SK-N-SH (cell line): ENCODE measurements around the gene FFAR2. TPM values are rescaled to one million over a fixed set of nuclear protein-coding genes. Genes with fewer than 3 reads are reported as not detected.

Experiments
- CTCF ChIA-PET: fragments of 300-600, 350-600 bp; formaldehyde crosslinking; extraction: SDS; loops from one replicate; lab custom pipeline; 2021; lab: Yijun Ruan, JAX
- POLR2A ChIA-PET: fragments of 350-600 bp; sonication (Branson Sonifier 250); formaldehyde crosslinking; extraction: SDS; loops from one replicate; lab custom pipeline; 2020; ENCODE audit warnings: antibody characterized with exemption, inconsistent platforms; lab: Yijun Ruan, JAX
- DNase-seq: peaks from one replicate; pipeline ENCODE4 v3.0.0; 2012
- H2AFZ ChIP-seq: fragments of 200-600 bp; sonication (generic); 2 replicates; pipeline ENCODE4 v1.8.1; 2016; ENCODE audit warnings: antibody characterized with exemption, mild to moderate bottlenecking, low read depth
- H3F3A ChIP-seq: fragments of 200-600 bp; sonication (generic); replicated peaks from 2 replicates; pipeline ENCODE3; 2016; ENCODE audit warnings: antibody characterized with exemption, mild to moderate bottlenecking; ENCODE audit not compliant: insufficient read depth
- H3K27ac ChIP-seq, 2 experiments: fragments of 200-500 bp in 1 of 2; fragments of 200-600 bp in 1 of 2; sonication (Bioruptor generic) in 1 of 2; sonication (generic), shearing (Covaris generic) in 1 of 2; 2 replicates each; pipeline versions ENCODE4 v1.5.1 to v1.6.1; 2014 to 2016; ENCODE audit warnings: low read depth in 2 of 2, inconsistent platforms in 1 of 2, low read length in 1 of 2, mild to moderate bottlenecking in 1 of 2, mixed read lengths in 1 of 2
- H3K27me3 ChIP-seq: fragments of 200-600 bp; sonication (generic), shearing (Covaris generic); 2 replicates; pipeline ENCODE4 v1.6.1; 2016; ENCODE audit warnings: mixed run types; ENCODE audit not compliant: insufficient read depth
- H3K36me3 ChIP-seq, 2 experiments: fragments of 200-500 bp in 1 of 2; fragments of 200-600 bp in 1 of 2; sonication (Bioruptor generic) in 1 of 2; sonication (generic) in 1 of 2; replicated peaks in 1 of 2; 2 replicates each; pipeline versions ENCODE3 to v1.5.1; 2014 to 2016; ENCODE audit warnings: low read length in 1 of 2, mild to moderate bottlenecking in 1 of 2; ENCODE audit not compliant: insufficient read depth in 2 of 2, control insufficient read depth in 1 of 2
- H3K4me1 ChIP-seq, 2 experiments: fragments of 200-500 bp in 1 of 2; fragments of 200-600 bp in 1 of 2; sonication (Bioruptor generic) in 1 of 2; sonication (generic), shearing (Covaris generic) in 1 of 2; 2 replicates each; pipeline versions ENCODE4 v1.5.1 to v1.6.1; 2014 to 2016; ENCODE audit warnings: low read depth in 1 of 2, low read length in 1 of 2, mixed run types in 1 of 2; ENCODE audit not compliant: insufficient read depth in 2 of 2, control insufficient read depth in 1 of 2
- H3K4me2 ChIP-seq: fragments of 200-600 bp; sonication (generic), shearing (Covaris generic); 2 replicates; pipeline ENCODE4 v1.6.1; 2017; ENCODE audit warnings: mixed run types
- H3K4me3 ChIP-seq, 2 experiments: fragments of 200-500 bp in 1 of 2; fragments of 200-600 bp in 1 of 2; sonication (Bioruptor generic) in 1 of 2; sonication (generic), shearing (Covaris generic) in 1 of 2; 2 replicates each; pipeline versions ENCODE4 v1.5.1 to v1.8.1; 2014 to 2016; ENCODE audit warnings: low read depth in 2 of 2, inconsistent platforms in 1 of 2, low read length in 1 of 2, mild to moderate bottlenecking in 1 of 2, mixed read lengths in 1 of 2, moderate library complexity in 1 of 2
- H3K79me2 ChIP-seq: fragments of 200-600 bp; sonication (generic); 2 replicates; pipeline ENCODE4 v1.8.1; 2017; ENCODE audit warnings: mild to moderate bottlenecking; ENCODE audit not compliant: insufficient read depth
- H3K9ac ChIP-seq: fragments of 200-600 bp; sonication (generic); 2 replicates; pipeline ENCODE4 v1.6.1; 2017; ENCODE audit warnings: mixed run types
- H3K9me2 ChIP-seq: fragments of 200-600 bp; sonication (generic); 2 replicates; pipeline ENCODE4 v1.6.1; 2017; ENCODE audit warnings: mixed run types
- H3K9me3 ChIP-seq: fragments of 200-600 bp; sonication (generic); 2 replicates; pipeline ENCODE4 v1.6.1; 2017; ENCODE audit warnings: mixed run types, mild to moderate bottlenecking, moderate library complexity
- H4K20me1 ChIP-seq: fragments of 200-600 bp; sonication (generic); 2 replicates; pipeline ENCODE4 v1.6.1; 2017; ENCODE audit warnings: mild to moderate bottlenecking, mixed run types; ENCODE audit not compliant: insufficient read depth
- ELF1 ChIP-seq: IDR thresholded peaks from 2 replicates; pipeline ENCODE4 v1.4.0; 2012
- EP300 ChIP-seq, 2 experiments: IDR thresholded peaks; 2 replicates each; pipeline versions ENCODE4 v1.4.0 to v1.6.1; 2012; ENCODE audit warnings: borderline replicate concordance in 1 of 2, low read depth in 1 of 2, low read length in 1 of 2
- FOXM1 ChIP-seq: IDR thresholded peaks from 2 replicates; pipeline ENCODE4 v1.4.0; 2012; ENCODE audit warnings: low read depth, mild to moderate bottlenecking
- GABPA ChIP-seq: IDR thresholded peaks from 2 replicates; pipeline ENCODE4 v1.4.0; 2012; ENCODE audit warnings: low read depth, mild to moderate bottlenecking
- JUND ChIP-seq: IDR thresholded peaks from 2 replicates; pipeline ENCODE4 v1.4.0; 2012
- NFIC ChIP-seq: IDR thresholded peaks from 2 replicates; pipeline ENCODE4 v1.4.0; 2012; ENCODE audit warnings: borderline replicate concordance
- NRF1 ChIP-seq: IDR thresholded peaks from 2 replicates; pipeline ENCODE4 v1.6.1; 2012; ENCODE audit warnings: low read depth, mild to moderate bottlenecking, low read length
- RCOR1 ChIP-seq: fragments of 150-350 bp; IDR thresholded peaks from 2 replicates; pipeline ENCODE4 v1.6.1; 2017; ENCODE audit warnings: antibody characterized with exemption, low read length
- RFX5 ChIP-seq: IDR thresholded peaks from 2 replicates; pipeline ENCODE4 v1.6.1; 2012; ENCODE audit warnings: mild to moderate bottlenecking, improper control_type of control experiment, low read length
- RXRA ChIP-seq: IDR thresholded peaks from 2 replicates; pipeline ENCODE4 v1.4.0; 2012; ENCODE audit warnings: low read depth, mild to moderate bottlenecking, borderline replicate concordance
- TAF1 ChIP-seq: IDR thresholded peaks from 2 replicates; pipeline ENCODE4 v1.6.1; 2012; ENCODE audit warnings: low read depth, mild to moderate bottlenecking, low read length, moderate library complexity, borderline replicate concordance
- TCF12 ChIP-seq: IDR thresholded peaks from 2 replicates; pipeline ENCODE4 v1.4.0; 2012
- TEAD4 ChIP-seq: IDR thresholded peaks from 2 replicates; pipeline ENCODE4 v1.4.0; 2012; ENCODE audit warnings: mild to moderate bottlenecking, borderline replicate concordance; ENCODE audit not compliant: insufficient read depth
- WGBS: methylation state at CpG from one replicate; pipeline ENCODE4 v1.1.6; 2017; ENCODE audit warnings: low lambda C conversion rate; 5-methylcytosine and 5-hydroxymethylcytosine counted together
- polyA plus RNA-seq, 3 experiments: library from polyadenylated mRNA; depleted of rRNA; stranded (reverse); fragments of >200 nt; gene quantifications; 2 replicates each; pipeline ENCODE4 v1.2.3, GENCODE V29; 2012
- TF ChIP-seq, protein P1 (sequence below): fragments of 150-350 bp; IDR thresholded peaks from 2 replicates; pipeline ENCODE4 v1.6.1; 2016; ENCODE audit warnings: mild to moderate bottlenecking, low read depth, low read length
- TF ChIP-seq, protein P2 (sequence below): IDR thresholded peaks from 2 replicates; pipeline ENCODE4; 2012
- TF ChIP-seq, protein P3 (sequence below): IDR thresholded peaks from 2 replicates; pipeline ENCODE4 v1.6.1; 2012; ENCODE audit warnings: mild to moderate bottlenecking, low read depth, low read length, moderate library complexity
- TF ChIP-seq, protein P4 (sequence below): IDR thresholded peaks from 2 replicates; pipeline ENCODE4 v1.4.0; 2012; ENCODE audit warnings: low read depth
- TF ChIP-seq, protein P5 (sequence below): fragments of 150-350 bp; IDR thresholded peaks from 2 replicates; pipeline ENCODE4 v1.6.1; 2017; ENCODE audit warnings: antibody characterized with exemption, low read length, low read depth, borderline replicate concordance
- TF ChIP-seq, protein P6 (sequence below): IDR thresholded peaks from 2 replicates; pipeline ENCODE4 v1.4.0; 2012; ENCODE audit warnings: low read depth, borderline replicate concordance

FFAR2 gene
- polyA plus RNA-seq, 1 of the 3 experiments (the other 2 are of a cell fraction): not detected

DNA sequence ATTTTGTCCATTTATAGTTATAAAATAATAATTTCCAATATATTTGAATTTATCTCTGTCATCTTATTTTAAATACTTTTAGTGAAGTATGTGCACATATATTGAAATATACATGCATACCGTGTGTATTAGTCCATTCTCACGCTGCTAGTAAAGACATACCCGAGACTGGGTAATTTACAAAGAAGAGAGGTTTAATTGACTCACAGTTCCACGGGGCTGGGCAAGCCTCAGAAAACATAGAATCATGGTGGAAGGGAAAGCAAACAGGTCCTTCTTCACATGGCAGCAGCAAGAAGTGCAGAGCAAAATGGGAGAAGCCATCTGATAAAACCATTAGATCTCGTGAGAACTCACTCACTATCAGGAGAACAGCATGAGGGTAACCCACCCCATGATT lies 37.6 kb upstream of the FFAR2 start:
- Histone ChIP-seq H3K9me2 (no peaks in the 10 kb centered on the region), H2AFZ (no peak overlapping the region), H3K4me3 (no peak overlapping the region), H3K27ac (no peak overlapping the region)
- DNase-seq: no peak
- TF ChIP-seq FOXM1 (no peak), NRF1 (no peak), RXRA (no peak), RCOR1 (no peak), ELF1 (no peak), GABPA (no peak), RFX5 (no peak), JUND (no peak), TEAD4 (no peak), TCF12 (no peak), NFIC (no peak), TAF1 (no peak), EP300 (IDR thresholded peaks at IDR 0.05; ENCODE audit: borderline replicate concordance in 1 of 2, low read depth in 1 of 2, low read length in 1 of 2) (no peak)
- TF ChIP-seq, protein P1, sequence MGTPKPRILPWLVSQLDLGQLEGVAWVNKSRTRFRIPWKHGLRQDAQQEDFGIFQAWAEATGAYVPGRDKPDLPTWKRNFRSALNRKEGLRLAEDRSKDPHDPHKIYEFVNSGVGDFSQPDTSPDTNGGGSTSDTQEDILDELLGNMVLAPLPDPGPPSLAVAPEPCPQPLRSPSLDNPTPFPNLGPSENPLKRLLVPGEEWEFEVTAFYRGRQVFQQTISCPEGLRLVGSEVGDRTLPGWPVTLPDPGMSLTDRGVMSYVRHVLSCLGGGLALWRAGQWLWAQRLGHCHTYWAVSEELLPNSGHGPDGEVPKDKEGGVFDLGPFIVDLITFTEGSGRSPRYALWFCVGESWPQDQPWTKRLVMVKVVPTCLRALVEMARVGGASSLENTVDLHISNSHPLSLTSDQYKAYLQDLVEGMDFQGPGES: no peak
- TF ChIP-seq, protein P2, sequence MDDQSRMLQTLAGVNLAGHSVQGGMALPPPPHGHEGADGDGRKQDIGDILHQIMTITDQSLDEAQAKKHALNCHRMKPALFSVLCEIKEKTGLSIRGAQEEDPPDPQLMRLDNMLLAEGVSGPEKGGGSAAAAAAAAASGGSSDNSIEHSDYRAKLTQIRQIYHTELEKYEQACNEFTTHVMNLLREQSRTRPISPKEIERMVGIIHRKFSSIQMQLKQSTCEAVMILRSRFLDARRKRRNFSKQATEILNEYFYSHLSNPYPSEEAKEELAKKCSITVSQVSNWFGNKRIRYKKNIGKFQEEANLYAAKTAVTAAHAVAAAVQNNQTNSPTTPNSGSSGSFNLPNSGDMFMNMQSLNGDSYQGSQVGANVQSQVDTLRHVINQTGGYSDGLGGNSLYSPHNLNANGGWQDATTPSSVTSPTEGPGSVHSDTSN: no peak
- TF ChIP-seq, protein P3, sequence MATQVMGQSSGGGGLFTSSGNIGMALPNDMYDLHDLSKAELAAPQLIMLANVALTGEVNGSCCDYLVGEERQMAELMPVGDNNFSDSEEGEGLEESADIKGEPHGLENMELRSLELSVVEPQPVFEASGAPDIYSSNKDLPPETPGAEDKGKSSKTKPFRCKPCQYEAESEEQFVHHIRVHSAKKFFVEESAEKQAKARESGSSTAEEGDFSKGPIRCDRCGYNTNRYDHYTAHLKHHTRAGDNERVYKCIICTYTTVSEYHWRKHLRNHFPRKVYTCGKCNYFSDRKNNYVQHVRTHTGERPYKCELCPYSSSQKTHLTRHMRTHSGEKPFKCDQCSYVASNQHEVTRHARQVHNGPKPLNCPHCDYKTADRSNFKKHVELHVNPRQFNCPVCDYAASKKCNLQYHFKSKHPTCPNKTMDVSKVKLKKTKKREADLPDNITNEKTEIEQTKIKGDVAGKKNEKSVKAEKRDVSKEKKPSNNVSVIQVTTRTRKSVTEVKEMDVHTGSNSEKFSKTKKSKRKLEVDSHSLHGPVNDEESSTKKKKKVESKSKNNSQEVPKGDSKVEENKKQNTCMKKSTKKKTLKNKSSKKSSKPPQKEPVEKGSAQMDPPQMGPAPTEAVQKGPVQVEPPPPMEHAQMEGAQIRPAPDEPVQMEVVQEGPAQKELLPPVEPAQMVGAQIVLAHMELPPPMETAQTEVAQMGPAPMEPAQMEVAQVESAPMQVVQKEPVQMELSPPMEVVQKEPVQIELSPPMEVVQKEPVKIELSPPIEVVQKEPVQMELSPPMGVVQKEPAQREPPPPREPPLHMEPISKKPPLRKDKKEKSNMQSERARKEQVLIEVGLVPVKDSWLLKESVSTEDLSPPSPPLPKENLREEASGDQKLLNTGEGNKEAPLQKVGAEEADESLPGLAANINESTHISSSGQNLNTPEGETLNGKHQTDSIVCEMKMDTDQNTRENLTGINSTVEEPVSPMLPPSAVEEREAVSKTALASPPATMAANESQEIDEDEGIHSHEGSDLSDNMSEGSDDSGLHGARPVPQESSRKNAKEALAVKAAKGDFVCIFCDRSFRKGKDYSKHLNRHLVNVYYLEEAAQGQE: no peak
- TF ChIP-seq, protein P4, sequence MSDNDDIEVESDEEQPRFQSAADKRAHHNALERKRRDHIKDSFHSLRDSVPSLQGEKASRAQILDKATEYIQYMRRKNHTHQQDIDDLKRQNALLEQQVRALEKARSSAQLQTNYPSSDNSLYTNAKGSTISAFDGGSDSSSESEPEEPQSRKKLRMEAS: no peak
- TF ChIP-seq, protein P5, sequence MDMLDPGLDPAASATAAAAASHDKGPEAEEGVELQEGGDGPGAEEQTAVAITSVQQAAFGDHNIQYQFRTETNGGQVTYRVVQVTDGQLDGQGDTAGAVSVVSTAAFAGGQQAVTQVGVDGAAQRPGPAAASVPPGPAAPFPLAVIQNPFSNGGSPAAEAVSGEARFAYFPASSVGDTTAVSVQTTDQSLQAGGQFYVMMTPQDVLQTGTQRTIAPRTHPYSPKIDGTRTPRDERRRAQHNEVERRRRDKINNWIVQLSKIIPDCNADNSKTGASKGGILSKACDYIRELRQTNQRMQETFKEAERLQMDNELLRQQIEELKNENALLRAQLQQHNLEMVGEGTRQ: no peak
- TF ChIP-seq, protein P6, sequence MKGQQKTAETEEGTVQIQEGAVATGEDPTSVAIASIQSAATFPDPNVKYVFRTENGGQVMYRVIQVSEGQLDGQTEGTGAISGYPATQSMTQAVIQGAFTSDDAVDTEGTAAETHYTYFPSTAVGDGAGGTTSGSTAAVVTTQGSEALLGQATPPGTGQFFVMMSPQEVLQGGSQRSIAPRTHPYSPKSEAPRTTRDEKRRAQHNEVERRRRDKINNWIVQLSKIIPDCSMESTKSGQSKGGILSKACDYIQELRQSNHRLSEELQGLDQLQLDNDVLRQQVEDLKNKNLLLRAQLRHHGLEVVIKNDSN: no peak
- TF ChIP-seq, all 33 proteins: peak for 0
- no peaks in the 10 kb centered on the region for H3K9me3 ChIP-seq
- ChIA-PET POLR2A (no interaction called here), CTCF (no interaction called here)
- no peaks in the 10 kb centered on the region for H3K4me1 ChIP-seq
- no peak overlapping the region for H3K9ac ChIP-seq
- H3K79me2 ChIP-seq: no peaks in the 10 kb centered on the region
- H3F3A ChIP-seq: no peaks in the 10 kb centered on the region
- no peak overlapping the region for H3K4me2 ChIP-seq
- peaks cover 64% of the 10 kb centered on the region for H3K27me3 ChIP-seq
- WGBS: under 1% methylated on average over 5 of the region's 5 CpGs
- no peaks in the 10 kb centered on the region for H3K36me3 ChIP-seq
- no peaks in the 10 kb centered on the region for H4K20me1 ChIP-seq
